ENCODE measurements around the gene CPEB1.

- no peak for TF ChIP-seq EZH2 (IDR thresholded peaks at IDR 0.05; ENCODE audit: low read length, missing control alignments)
- TF ChIP-seq CTCF (conservative IDR thresholded peaks at IDR 0.05 in 1 of 2, IDR thresholded peaks at IDR 0.05 in 1 of 2; ENCODE audit: low read depth in 1 of 2, low read length in 2 of 2), result no peak
Observed at GRCh38 chr15:82640672-82641071, 6.5 kb downstream of the CPEB1 start.

Measured in fibroblast of lung (primary cell).